ENCODE results near the gene SLX1A.
A peak's percentile ranks its signal among the peaks of the same experiment; 100 is the strongest.
"Not testable (repeated sequence)": the region's sequence is repeated elsewhere in the genome, so short reads cannot be mapped to it uniquely, and the experiment has no call there.

The SLX1A gene

DNA sequence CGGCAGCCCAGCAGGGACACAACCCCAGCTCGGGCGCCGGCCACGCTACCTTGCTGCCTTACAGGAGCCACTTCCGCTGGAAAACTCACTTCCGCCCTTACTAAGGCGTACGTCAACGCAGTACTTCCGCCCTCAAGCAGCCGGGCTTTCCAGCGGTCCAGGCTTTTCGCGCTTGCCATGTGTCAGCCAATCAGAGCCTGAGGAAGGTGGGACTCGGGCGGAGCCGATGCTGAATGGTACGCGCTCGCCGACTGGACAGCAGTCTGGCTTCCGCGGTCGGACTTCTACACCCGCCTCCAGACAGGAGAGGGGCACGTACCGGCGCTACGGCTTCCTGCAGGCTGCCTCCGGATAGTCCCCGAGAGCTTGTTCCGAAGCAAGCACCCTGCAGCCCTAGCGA lies at the start of gene SLX1A, which contains the start of gene BOLA2B:
SLX1A (plus strand) TSS at position 261 of the 400 bp plus-strand sequence. CDS start 210 bp downstream, outside the sequence.
BOLA2B (minus strand) TSS at position 52 of the 400 bp plus-strand sequence. CDS start 71 bp downstream, outside the sequence.
- not testable (repeated sequence) for DNase-seq

DNA sequence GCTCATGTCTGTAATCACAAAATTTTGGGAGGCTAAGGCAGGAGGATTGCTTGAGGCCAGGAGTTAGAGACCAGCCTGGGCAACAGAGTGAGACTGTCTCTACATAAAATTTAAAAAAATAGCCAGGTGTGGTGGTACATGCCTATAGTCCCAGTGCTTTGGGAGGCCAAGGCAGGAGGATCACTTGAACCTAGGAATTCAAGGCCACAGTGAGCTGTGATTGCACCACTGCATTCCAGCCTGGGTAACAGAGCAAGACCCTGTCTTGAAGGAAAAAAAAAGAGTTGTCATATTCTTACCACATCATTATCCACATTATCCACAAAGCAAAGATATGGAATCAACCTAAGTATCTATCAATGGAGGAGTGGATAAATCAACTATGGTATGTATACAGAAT lies 49.7 kb upstream of the SLX1A start:
- no peak for DNase-seq

- DNase-seq, result no peak
These were observed 48.8 kb upstream of the SLX1A start for GRCh38 chr16:30144917-30145316.

GRCh38 chr16:30145657-30146056 lies 48.0 kb upstream of the SLX1A start:
- DNase-seq, result no peak

GRCh38 chr16:30147843-30148510 lies 45.7 kb upstream of the SLX1A start:
- no peak for DNase-seq

GRCh38 chr16:30149250-30149930 lies 44.3 kb upstream of the SLX1A start:
- DNase-seq, result no peak

- no peak for DNase-seq
These were observed 42.6 kb upstream of the SLX1A start for GRCh38 chr16:30151091-30151490.

- no peak for DNase-seq
These were observed 41.2 kb upstream of the SLX1A start for GRCh38 chr16:30152517-30152916.

DNA sequence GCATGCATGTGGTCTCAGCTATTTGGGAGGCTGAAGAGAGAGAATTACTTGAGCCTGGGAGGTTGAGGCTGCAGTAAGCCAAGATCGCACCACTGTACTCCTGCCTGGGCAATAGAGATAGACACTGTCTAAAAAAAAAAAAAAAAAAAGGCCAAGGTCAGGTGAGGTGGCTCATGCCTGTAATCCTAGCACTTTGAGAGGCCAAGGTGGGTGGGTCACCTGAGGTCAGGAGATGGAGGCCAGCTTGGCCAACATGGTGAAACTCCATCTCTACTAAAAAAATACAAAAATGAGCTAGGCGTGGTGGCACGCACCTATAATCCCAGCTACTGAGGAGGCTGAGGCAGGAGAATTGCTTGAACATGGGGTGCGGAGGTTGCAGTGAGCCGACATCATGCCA lies 38.5 kb upstream of the SLX1A start:
- DNase-seq, result no peak

DNA sequence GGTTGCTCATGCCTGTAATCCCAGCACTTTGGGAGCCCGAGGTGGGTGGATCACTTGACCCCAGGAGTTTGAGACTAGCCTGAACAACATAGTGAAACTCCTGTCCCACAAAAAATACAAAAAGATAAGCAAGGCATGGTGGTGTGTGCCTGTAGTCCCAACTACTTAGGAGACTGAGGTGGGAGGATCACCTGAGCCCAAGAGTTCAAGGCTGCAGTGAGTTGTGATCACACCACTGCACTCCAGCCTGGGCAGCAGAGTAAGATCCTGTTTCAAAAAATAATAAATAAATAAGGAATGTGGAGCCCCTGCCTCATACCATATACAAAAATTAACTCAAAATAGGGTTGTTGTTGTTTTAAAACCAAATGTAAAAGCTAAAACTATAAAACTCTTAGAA lies 36.5 kb upstream of the SLX1A start:
- no peak for DNase-seq

DNA sequence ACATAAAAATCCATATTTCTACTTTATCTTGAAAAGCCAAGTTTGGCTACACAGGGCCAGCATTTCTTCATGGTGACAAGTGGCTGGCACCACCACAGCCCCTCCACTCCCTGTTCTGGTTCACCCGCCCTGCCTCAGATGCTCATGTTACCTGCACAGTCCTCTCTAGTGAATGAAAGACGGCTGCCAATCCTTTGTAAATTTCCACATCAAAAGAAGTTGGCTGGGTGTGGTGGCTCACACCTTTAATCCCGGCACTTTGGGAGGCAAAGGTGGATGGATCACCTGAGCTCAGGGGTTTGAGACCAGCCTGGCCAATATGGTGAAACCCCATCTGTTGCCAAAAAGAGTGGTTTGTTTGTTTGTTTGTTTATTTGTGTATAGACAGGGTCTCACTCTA lies 30.1 kb upstream of the SLX1A start:
- DNase-seq, result no peak

GRCh38 chr16:30166202-30166902 lies 27.3 kb upstream of the SLX1A start:
- no peak for DNase-seq

DNA sequence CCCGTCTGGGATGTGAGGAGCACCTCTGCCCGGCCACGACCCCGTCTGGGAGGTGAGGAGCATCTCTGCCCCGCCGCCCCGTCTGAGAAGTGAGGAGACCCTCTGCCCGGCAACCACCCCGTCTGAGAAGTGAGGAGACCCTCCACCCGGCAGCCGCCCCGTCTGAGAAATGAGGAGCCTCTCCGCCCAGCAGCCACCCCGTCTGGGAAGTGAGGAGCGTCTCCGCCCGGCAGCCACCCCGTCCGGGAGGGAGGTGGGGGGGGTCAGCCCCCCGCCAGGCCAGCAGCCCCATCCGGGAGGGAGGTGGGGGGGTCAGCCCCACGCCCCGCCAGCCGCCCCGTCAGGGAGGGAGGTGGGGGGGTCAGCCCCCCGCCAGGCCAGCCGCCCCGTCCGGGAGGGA lies 24.9 kb upstream of the SLX1A start:
- not testable (repeated sequence) for DNase-seq

DNA sequence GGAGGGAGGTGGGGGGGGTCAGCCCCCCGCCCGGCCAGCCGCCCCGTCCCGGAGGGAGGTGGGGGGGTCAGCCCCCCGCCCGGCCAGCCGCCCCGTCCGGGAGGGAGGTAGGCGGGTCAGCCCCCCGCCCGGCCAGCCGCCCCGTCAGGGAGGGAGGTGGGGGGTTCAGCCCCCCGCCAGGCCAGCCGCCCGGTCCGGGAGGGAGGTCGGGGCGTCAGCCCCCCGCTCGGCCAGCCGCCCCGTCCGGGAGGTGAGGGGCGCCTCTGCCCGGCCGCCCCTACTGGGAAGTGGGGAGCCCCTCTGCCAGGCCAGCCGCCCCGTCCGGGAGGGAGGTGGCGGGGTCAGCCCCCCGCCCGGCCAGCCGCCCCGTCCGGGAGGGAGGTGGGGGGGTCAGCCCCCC lies 24.3 kb upstream of the SLX1A start:
- DNase-seq, result not testable (repeated sequence)

- DNase-seq, result not testable (repeated sequence)
These were observed 23.5 kb upstream of the SLX1A start for GRCh38 chr16:30170145-30170544.

GRCh38 chr16:30173054-30173453 lies 20.6 kb upstream of the SLX1A start:
- no peak for DNase-seq

GRCh38 chr16:30176876-30177275 lies 16.8 kb upstream of the SLX1A start:
- not testable (repeated sequence) for DNase-seq

DNA sequence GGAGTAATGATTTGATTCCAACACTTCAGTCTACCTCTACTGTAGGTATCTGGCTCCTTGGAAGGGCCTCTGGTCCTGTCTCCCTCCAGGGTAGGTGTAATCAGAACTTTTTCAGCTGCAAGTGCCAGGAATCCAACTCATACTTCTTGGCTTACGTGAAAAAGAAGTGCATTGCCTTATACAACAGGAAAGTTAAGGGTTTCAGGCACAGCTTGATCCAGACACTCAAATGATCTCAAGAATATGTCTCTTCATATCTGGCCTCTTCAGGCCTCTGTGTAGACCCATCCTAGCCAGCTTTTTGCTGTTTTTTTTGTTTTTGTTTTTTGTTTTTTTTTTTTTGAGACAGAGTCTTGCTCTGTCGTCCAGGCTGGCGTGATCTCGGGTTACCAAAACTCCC lies 14.5 kb upstream of the SLX1A start:
- DNase-seq, result no peak

- DNase-seq, result no peak
These were observed 13.7 kb upstream of the SLX1A start for GRCh38 chr16:30179931-30180330.

GRCh38 chr16:30180741-30181140 lies 12.9 kb upstream of the SLX1A start:
- DNase-seq, result peak; percentile 13

- DNase-seq, result peak; percentile 88
These were observed 10.2 kb upstream of the SLX1A start, which contains the start of gene CORO1A for GRCh38 chr16:30183233-30184095. TSS of gene CORO1A (plus strand) at chr16:30183602. CDS start at chr16:30185210, 1,608 bp downstream.

GRCh38 chr16:30184096-30184890 lies 9.4 kb upstream of the SLX1A start:
- DNase-seq, result peak; percentile 45

Data from left hindlimb (tissue), 1 donor.